Small intestine (tissue), 7 donors: ENCODE results near the gene STK24. TPM values are rescaled to one million over a fixed set of nuclear protein-coding genes. Genes with fewer than 3 reads are reported as not detected.

Source experiments
- DNase-seq, 2 donors: peaks; one replicate each; pipeline versions ENCODE4 v3.0.0 to v3.0.0-alpha.2; 2013
- FAIRE-seq: peaks from 2 replicates; lab custom pipeline; 2012; peaks lifted over from hg19 to GRCh38; lab: Jason Lieb, UNC
- H3K27ac ChIP-seq, 3 donors: one replicate each; pipeline ENCODE4 v1.5.1; 2013; ENCODE audit warnings: low read length in 2 of 3, mild to moderate bottlenecking in 2 of 3, control low read depth in 1 of 3, inconsistent platforms in 1 of 3, low read depth in 1 of 3, moderate library complexity in 1 of 3
- H3K27me3 ChIP-seq, 3 donors: one replicate each; pipeline ENCODE4 v1.6.1; 2013; ENCODE audit warnings: low read length in 3 of 3, inconsistent platforms in 1 of 3; ENCODE audit not compliant: control insufficient read depth in 3 of 3, insufficient read depth in 3 of 3
- H3K36me3 ChIP-seq, 3 donors: one replicate each; pipeline ENCODE4 v1.6.1; 2013; ENCODE audit warnings: low read length in 3 of 3, inconsistent platforms in 1 of 3, low read depth in 1 of 3, mild to moderate bottlenecking in 1 of 3, moderate library complexity in 1 of 3; ENCODE audit not compliant: control insufficient read depth in 3 of 3, insufficient read depth in 2 of 3
- H3K4me1 ChIP-seq, 3 donors: one replicate each; pipeline ENCODE4 v1.6.1; 2013; ENCODE audit warnings: low read length in 2 of 3, inconsistent platforms in 1 of 3, low read depth in 1 of 3, mild to moderate bottlenecking in 1 of 3, moderate library complexity in 1 of 3; ENCODE audit not compliant: control insufficient read depth in 3 of 3, insufficient read depth in 2 of 3
- H3K4me3 ChIP-seq, 3 donors: one replicate each; pipeline ENCODE4 v1.5.1; 2013; ENCODE audit warnings: low read length in 3 of 3, control low read depth in 1 of 3, inconsistent platforms in 1 of 3, low read depth in 1 of 3, mild to moderate bottlenecking in 1 of 3, moderate library complexity in 1 of 3
- H3K9me3 ChIP-seq, 2 donors: one replicate each; pipeline ENCODE4 v1.6.1; 2013; ENCODE audit warnings: low read depth in 1 of 2, low read length in 1 of 2; ENCODE audit not compliant: control insufficient read depth in 2 of 2, insufficient read depth in 1 of 2
- WGBS, 3 donors: extraction: QIAGEN DNeasy Blood & Tissue Kit; methylation state at CpG; one replicate each; pipeline ENCODE4 v1.1.7; 2013; 5-methylcytosine and 5-hydroxymethylcytosine counted together
- polyA plus RNA-seq, 4 donors: library from polyadenylated mRNA; stranded (reverse) in 3 of 4; unstranded in 1 of 4; fragments of 200-250 nt in 3 of 4; fragments of 120-200 nt in 1 of 4; gene quantifications; one replicate each; pipeline versions ENCODE4 v1.2.1 to v1.2.3, GENCODE V29; 2013
- donor health status: healthy with polysubstance abuse.
- donor health status: control.
- donor health status: control.
- donor health status: Bipolar disorder and iron deficiency.
- donor health status: healthy.

STK24 gene
- polyA plus RNA-seq, 4 donors: 71.4 to 119 (median 115) TPM

GRCh38 chr13:98399756-98400155 is 177.2 kb downstream of the STK24 start:
- DNase-seq (no peak), FAIRE-seq (no peak)
- WGBS, 3 donors: 76 to 79% (median 77%) methylated on average over 4 of the region's 4 CpGs
- no peaks in the 10 kb centered on the region for H3K9me3 ChIP-seq
- H3K4me3 ChIP-seq: no peak overlapping the region
- no peak overlapping the region for H3K27ac ChIP-seq
- H3K4me1 ChIP-seq: no peaks in the 10 kb centered on the region
- no peaks in the 10 kb centered on the region for H3K27me3 ChIP-seq
- H3K36me3 ChIP-seq: peaks cover 0 to 16% (median 3%) of the 10 kb centered on the region in 3 donors

- FAIRE-seq (no peak), DNase-seq (no peak)
- no peaks in the 10 kb centered on the region for H3K4me1 ChIP-seq
- H3K36me3 ChIP-seq: peaks cover 0 to 27% (median 3%) of the 10 kb centered on the region in 3 donors
- no peaks in the 10 kb centered on the region for H3K27me3 ChIP-seq
- H3K9me3 ChIP-seq: no peaks in the 10 kb centered on the region
- H3K27ac ChIP-seq: no peak overlapping the region
- no peak overlapping the region for H3K4me3 ChIP-seq
- 79 to 91% (median 84%) methylated on average over 5 of the region's 5 CpGs for WGBS, 3 donors
Measured at GRCh38 chr13:98398581-98398980, 178.3 kb downstream of the STK24 start.

DNA sequence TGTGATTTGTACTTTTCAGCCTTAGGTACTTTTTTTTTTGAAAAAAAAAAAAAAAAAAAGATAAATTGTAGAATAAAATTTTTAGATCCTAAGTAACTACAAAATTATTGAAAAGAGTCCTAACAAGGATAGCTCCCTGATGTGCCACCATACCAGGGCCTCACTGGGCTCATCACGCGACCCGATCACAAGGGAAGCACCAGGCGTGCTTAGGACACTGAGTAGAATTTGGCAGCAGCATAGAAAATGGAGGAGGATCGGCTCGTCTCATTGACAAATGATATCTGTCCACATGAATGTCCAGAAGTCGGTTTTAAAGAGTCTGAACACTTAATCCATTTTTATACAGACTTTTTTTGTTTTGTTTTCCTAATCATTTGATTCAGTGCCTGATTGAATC is 179.0 kb downstream of the STK24 start:
- Histone ChIP-seq H3K36me3 (peaks cover 0 to 29% (median 3%) of the 10 kb centered on the region in 3 donors), H3K9me3 (no peaks in the 10 kb centered on the region), H3K27me3 (no peaks in the 10 kb centered on the region), H3K4me1 (no peaks in the 10 kb centered on the region), H3K27ac (no peak overlapping the region), H3K4me3 (no peak overlapping the region)
- no peak for DNase-seq
- no peak for FAIRE-seq
- WGBS, 3 donors: 77 to 89% (median 78%) methylated on average over 7 of the region's 7 CpGs

DNA sequence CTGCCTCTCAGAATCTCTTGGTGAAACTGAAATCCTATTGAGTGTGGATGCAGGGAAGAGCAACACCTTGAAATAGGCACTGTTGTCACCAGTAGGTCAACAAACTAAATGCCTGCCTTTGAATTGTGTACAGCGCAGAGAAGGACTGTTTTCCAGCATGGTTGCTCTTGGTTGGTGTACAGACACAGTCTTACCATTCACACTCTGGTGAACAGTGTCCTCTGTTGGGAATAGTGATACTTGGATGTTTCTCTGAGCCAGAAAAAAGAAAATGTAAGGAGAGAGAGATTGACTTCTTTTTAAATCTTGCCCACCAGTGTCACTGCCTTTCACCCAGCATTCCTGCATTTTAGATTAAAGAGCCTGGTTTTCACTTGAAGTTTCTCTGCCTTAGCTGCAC is 179.7 kb downstream of the STK24 start:
- no peaks in the 10 kb centered on the region for H3K27me3 ChIP-seq
- DNase-seq (no peak), FAIRE-seq (no peak)
- H3K4me3 ChIP-seq: no peak overlapping the region
- peaks cover 0 to 29% (median 3%) of the 10 kb centered on the region in 3 donors for H3K36me3 ChIP-seq
- WGBS, 3 donors: 92 to 95% (median 95%) methylated on average over 1 of the region's 1 CpG
- no peaks in the 10 kb centered on the region for H3K4me1 ChIP-seq
- H3K27ac ChIP-seq: no peak overlapping the region
- no peaks in the 10 kb centered on the region for H3K9me3 ChIP-seq

DNA sequence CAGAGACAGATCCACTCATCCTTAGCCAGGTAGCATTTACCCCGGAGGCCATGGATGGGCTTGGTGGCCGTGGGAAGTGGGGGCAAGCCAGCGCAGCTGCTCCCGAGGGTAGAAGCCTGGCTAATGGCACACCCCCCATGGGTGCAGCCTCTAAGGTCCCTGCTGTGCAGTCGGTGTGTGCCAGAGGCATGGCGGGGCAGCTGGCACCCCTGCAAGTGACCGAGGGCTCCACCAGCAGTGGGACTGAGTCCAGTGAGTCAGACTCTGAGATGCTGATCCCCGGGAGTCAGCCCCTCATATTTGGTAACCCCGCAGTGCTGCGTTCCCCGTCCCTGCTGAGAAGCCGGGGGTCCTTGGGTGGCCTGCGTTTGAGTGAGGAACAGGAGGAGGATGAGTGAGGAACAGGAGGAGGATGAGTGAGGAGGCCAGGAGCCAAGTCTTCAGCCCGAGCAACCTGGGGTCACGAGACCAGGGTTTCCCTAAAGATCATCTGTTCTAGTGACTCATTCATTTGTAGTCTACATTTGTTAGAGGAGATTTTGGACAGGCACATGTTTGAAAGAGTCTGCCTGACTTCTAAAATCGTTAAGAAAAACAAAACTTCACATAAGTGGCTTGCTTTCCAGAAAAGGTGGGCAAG is 180.7 kb downstream of the STK24 start:
- FAIRE-seq (no peak), DNase-seq (no peak)
- H3K4me1 ChIP-seq: no peaks in the 10 kb centered on the region
- no peaks in the 10 kb centered on the region for H3K9me3 ChIP-seq
- WGBS, 3 donors: 85 to 89% (median 87%) methylated on average over 16 of the region's 16 CpGs
- no peak overlapping the region for H3K4me3 ChIP-seq
- no peak overlapping the region for H3K27ac ChIP-seq
- peaks cover 0 to 34% (median 3%) of the 10 kb centered on the region in 3 donors for H3K36me3 ChIP-seq
- no peaks in the 10 kb centered on the region for H3K27me3 ChIP-seq

Other genes starting within 250 kb of the STK24 start
- 100 to 1,000 TPM in 3 of 4 donors, 10 to 100 TPM in 1; 36.9 to 422 (median 281) TPM for gene SLC15A1, start 175.6 kb upstream of the STK24 start, polyA plus RNA-seq